MM.1S (cell line): ENCODE results near the gene RBKS.

Source experiments
- DNase-seq: peaks from one replicate; pipeline ENCODE4 v3.0.0-alpha.2; 2015
- H2AFZ ChIP-seq: fragments of 300-600 bp; sonication (generic); 2 replicates; pipeline ENCODE4 v1.6.0; 2016; ENCODE audit warnings: antibody characterized with exemption, low read length
- H3F3A ChIP-seq: fragments of 300-600 bp; sonication (generic); 2 replicates; pipeline ENCODE4 v1.6.1; 2016; ENCODE audit warnings: mild to moderate bottlenecking, antibody characterized with exemption, low read length, moderate library complexity, mixed read lengths; ENCODE audit not compliant: insufficient read depth
- H3K27ac ChIP-seq: fragments of 300-600 bp; sonication (generic); 2 replicates; pipeline ENCODE4 v1.5.1; 2016; ENCODE audit warnings: mild to moderate bottlenecking, low read length
- H3K27me3 ChIP-seq: fragments of 300-600 bp; sonication (generic); replicated peaks from 2 replicates; pipeline ENCODE4 v1.6.0; 2016; ENCODE audit warnings: low read length; ENCODE audit not compliant: insufficient read depth
- H3K36me3 ChIP-seq: fragments of 300-600 bp; sonication (generic); replicated peaks from 2 replicates; pipeline ENCODE4 v1.6.1; 2016; ENCODE audit warnings: mild to moderate bottlenecking, low read length, mixed read lengths; ENCODE audit not compliant: insufficient read depth
- H3K4me1 ChIP-seq: fragments of 300-600 bp; sonication (generic); 2 replicates; pipeline ENCODE4 v1.6.1; 2016; ENCODE audit warnings: low read length, mixed read lengths
- H3K4me2 ChIP-seq: fragments of 300-600 bp; sonication (generic); 2 replicates; pipeline ENCODE4 v1.6.0; 2016; ENCODE audit warnings: low read depth, low read length
- H3K4me3 ChIP-seq: fragments of 300-600 bp; sonication (generic); 2 replicates; pipeline ENCODE4 v1.5.1; 2016; ENCODE audit warnings: low read length, mixed read lengths
- H3K79me2 ChIP-seq: fragments of 300-600 bp; sonication (generic); 2 replicates; pipeline ENCODE4 v1.6.1; 2016; ENCODE audit warnings: mixed run types, low read length, mixed read lengths
- H3K9ac ChIP-seq: fragments of 300-600 bp; sonication (generic); 2 replicates; pipeline ENCODE4 v1.6.1; 2016; ENCODE audit warnings: low read length, mixed read lengths
- H3K9me2 ChIP-seq: fragments of 300-600 bp; sonication (generic); replicated peaks from 2 replicates; pipeline ENCODE4 v1.6.1; 2016; ENCODE audit warnings: mild to moderate bottlenecking, low read length, mixed read lengths; ENCODE audit not compliant: insufficient read depth
- H3K9me3 ChIP-seq: fragments of 300-600 bp; sonication (generic); replicated peaks from 2 replicates; pipeline ENCODE4 v1.6.1; 2016; ENCODE audit warnings: mild to moderate bottlenecking, low read length, mixed read lengths; ENCODE audit not compliant: insufficient read depth
- H4K20me1 ChIP-seq: fragments of 300-600 bp; sonication (generic); 2 replicates; pipeline ENCODE4 v1.6.1; 2016; ENCODE audit warnings: mild to moderate bottlenecking, low read length, moderate library complexity, mixed read lengths; ENCODE audit not compliant: insufficient read depth
- CTCF ChIP-seq: fragments of 300-600 bp; sonication (generic); IDR thresholded peaks from 2 replicates; pipeline ENCODE4 v1.5.1; 2016; ENCODE audit warnings: antibody characterized with exemption, low read length, mixed read lengths
- EZH2 ChIP-seq: fragments of 300-600 bp; sonication (generic); optimal IDR thresholded peaks from 2 replicates; pipeline ENCODE3; 2017; ENCODE audit warnings: low read depth, mild to moderate bottlenecking, antibody characterized with exemption, low read length, mixed read lengths
- EZH2phosphoT487 ChIP-seq: fragments of 300-600 bp; sonication (generic); IDR thresholded peaks from 2 replicates; pipeline ENCODE4 v1.6.1; 2018; ENCODE audit warnings: antibody characterized with exemption, low read length

RBKS gene

GRCh38 chr2:27833931-27834330 is 56.3 kb downstream of the RBKS start:
- no peaks in the 10 kb centered on the region for H3K9me3 ChIP-seq
- H3F3A ChIP-seq: no peaks in the 10 kb centered on the region
- H3K9me2 ChIP-seq: no peaks in the 10 kb centered on the region
- no peak overlapping the region for H3K27ac ChIP-seq
- TF ChIP-seq EZH2 (no peak), EZH2phosphoT487 (no peak), CTCF (no peak)
- H3K36me3 ChIP-seq: no peaks in the 10 kb centered on the region
- H3K9ac ChIP-seq: no peak overlapping the region
- H3K4me1 ChIP-seq: no peaks in the 10 kb centered on the region
- H3K27me3 ChIP-seq: no peaks in the 10 kb centered on the region
- no peak for DNase-seq
- no peaks in the 10 kb centered on the region for H4K20me1 ChIP-seq
- no peak overlapping the region for H3K4me2 ChIP-seq
- H3K4me3 ChIP-seq: no peak overlapping the region
- no peak overlapping the region for H2AFZ ChIP-seq
- H3K79me2 ChIP-seq: no peaks in the 10 kb centered on the region

GRCh38 chr2:27832396-27832795 is 57.8 kb downstream of the RBKS start:
- H3K79me2 ChIP-seq: no peaks in the 10 kb centered on the region
- H3K4me2 ChIP-seq: no peak overlapping the region
- no peaks in the 10 kb centered on the region for H3K9me2 ChIP-seq
- H3K27me3 ChIP-seq: no peaks in the 10 kb centered on the region
- no peak for DNase-seq
- H3K9me3 ChIP-seq: no peaks in the 10 kb centered on the region
- no peak overlapping the region for H3K4me3 ChIP-seq
- H3K9ac ChIP-seq: no peak overlapping the region
- H3K4me1 ChIP-seq: no peaks in the 10 kb centered on the region
- H2AFZ ChIP-seq: no peak overlapping the region
- H3K27ac ChIP-seq: no peak overlapping the region
- H4K20me1 ChIP-seq: no peaks in the 10 kb centered on the region
- H3F3A ChIP-seq: no peaks in the 10 kb centered on the region
- TF ChIP-seq EZH2phosphoT487 (no peak), CTCF (no peak), EZH2 (no peak)
- H3K36me3 ChIP-seq: no peaks in the 10 kb centered on the region

- no peak overlapping the region for H3K4me2 ChIP-seq
- no peak for DNase-seq
These were observed 58.7 kb downstream of the RBKS start for GRCh38 chr2:27831279-27832050.

GRCh38 chr2:27830656-27831055 is 59.5 kb downstream of the RBKS start:
- no peaks in the 10 kb centered on the region for H3K9me2 ChIP-seq
- no peaks in the 10 kb centered on the region for H3K79me2 ChIP-seq
- H2AFZ ChIP-seq: no peak overlapping the region
- H3K4me1 ChIP-seq: no peaks in the 10 kb centered on the region
- H3K36me3 ChIP-seq: no peaks in the 10 kb centered on the region
- H3F3A ChIP-seq: no peaks in the 10 kb centered on the region
- H3K27ac ChIP-seq: no peak overlapping the region
- H3K9ac ChIP-seq: no peak overlapping the region
- H3K9me3 ChIP-seq: no peaks in the 10 kb centered on the region
- H4K20me1 ChIP-seq: no peaks in the 10 kb centered on the region
- TF ChIP-seq EZH2: no peak
- TF ChIP-seq EZH2phosphoT487: no peak
- TF ChIP-seq CTCF: no peak
- H3K27me3 ChIP-seq: no peaks in the 10 kb centered on the region
- no peak for DNase-seq
- no peak overlapping the region for H3K4me2 ChIP-seq
- H3K4me3 ChIP-seq: no peak overlapping the region

More at GRCh38 chr2:27831279-27832050, 58.7 kb downstream of the RBKS start:
- Histone ChIP-seq H3F3A (no peaks in the 10 kb centered on the region), H3K4me3 (no peak overlapping the region), H3K36me3 (no peaks in the 10 kb centered on the region), H3K9me3 (no peaks in the 10 kb centered on the region), H4K20me1 (no peaks in the 10 kb centered on the region), H2AFZ (no peak overlapping the region), H3K4me1 (no peaks in the 10 kb centered on the region), H3K27me3 (no peaks in the 10 kb centered on the region), H3K27ac (no peak overlapping the region), H3K79me2 (no peaks in the 10 kb centered on the region), H3K9me2 (no peaks in the 10 kb centered on the region), H3K9ac (no peak overlapping the region)
- no peak for TF ChIP-seq EZH2
- no peak for TF ChIP-seq EZH2phosphoT487
